T-helper 2 cell treated with Interferon-gamma antibody and Interleukin-4, amounts not matched to agents 100 ng/mL and 5 ng/mL, for 36 hours (primary cell): ENCODE data around the gene XAGE1B. TPM values are rescaled to one million over a fixed set of nuclear protein-coding genes. Genes with fewer than 3 reads are reported as not detected.

Experiments used
- total RNA-seq: library from RNA; stranded (reverse); gene quantifications from 2 replicates; pipeline ENCODE4 v1.2.3, GENCODE V29; 2022

Gene XAGE1B
- total RNA-seq, 1 donor from 2014 or later, result not detected

Other genes with a start within 250 kb of the XAGE1B start
- gene XAGE2, start 148.0 kb downstream of the XAGE1B start, total RNA-seq, result not detected in 2 replicates
- not detected in 2 replicates for gene XAGE1A, start 21.3 kb downstream of the XAGE1B start, total RNA-seq
- gene SSX7, start 137.8 kb upstream of the XAGE1B start, total RNA-seq, result not detected in 2 replicates
- gene SSX2, start 190.1 kb upstream of the XAGE1B start, total RNA-seq, result not detected in 2 replicates
- gene SSX2B, start 234.2 kb upstream of the XAGE1B start, total RNA-seq, result not detected in 2 replicates